Measurements from ENCODE around the gene ACSL3. TPM values are rescaled to one million over a fixed set of nuclear protein-coding genes. Genes with fewer than 3 reads are reported as not detected.
"Not testable (repeated sequence)": the region's sequence is repeated elsewhere in the genome, so short reads cannot be mapped to it uniquely, and the experiment has no call there.

ACSL3 gene
- total RNA-seq, 2 donors from 2014 or later = 36.1 to 37.1 TPM

- DNase-seq (ENCODE audit: low spot score in 2 of 2); H3K36me3 Mint-ChIP-seq; ATAC-seq; H3K27ac Mint-ChIP-seq; H3K9me3 Mint-ChIP-seq: not testable (repeated sequence)
These were observed 7.9 kb downstream of the ACSL3 start for GRCh38 chr2:222868560-222869251.

- no peak for ATAC-seq
- DNase-seq (ENCODE audit: low spot score in 2 of 2) = no peak
- Mint-ChIP-seq H3K9me3 (no peaks in the 10 kb centered on the region), H3K36me3 (no peaks in the 10 kb centered on the region), H3K27ac (no peak overlapping the region)
These were observed 8.4 kb downstream of the ACSL3 start for GRCh38 chr2:222869252-222869560.

- Mint-ChIP-seq H3K9me3 (no peaks in the 10 kb centered on the region), H3K36me3 (no peaks in the 10 kb centered on the region), H3K27ac (no peak overlapping the region)
- ATAC-seq (peak in 1 of 2 donors; percentile 20), DNase-seq (ENCODE audit: low spot score in 2 of 2) (no peak)
These were observed 10.5 kb downstream of the ACSL3 start for GRCh38 chr2:222871291-222871690.

GRCh38 chr2:222872551-222872950, 11.7 kb downstream of the ACSL3 start:
- ATAC-seq (no peak), DNase-seq (ENCODE audit: low spot score in 2 of 2) (no peak)
- H3K36me3 Mint-ChIP-seq = no peaks in the 10 kb centered on the region
- no peaks in the 10 kb centered on the region for H3K9me3 Mint-ChIP-seq
- H3K27ac Mint-ChIP-seq = no peak overlapping the region

- DNase-seq (ENCODE audit: low spot score in 2 of 2) (no peak), ATAC-seq (no peak)
- Mint-ChIP-seq H3K36me3 (no peaks in the 10 kb centered on the region), H3K27ac (no peak overlapping the region), H3K9me3 (no peaks in the 10 kb centered on the region)
These were observed 14.6 kb downstream of the ACSL3 start for GRCh38 chr2:222875482-222875881.

GRCh38 chr2:222876947-222877346, 16.1 kb downstream of the ACSL3 start:
- ATAC-seq (no peak), DNase-seq (ENCODE audit: low spot score in 2 of 2) (no peak)
- Mint-ChIP-seq H3K36me3 (no peaks in the 10 kb centered on the region), H3K27ac (no peak overlapping the region), H3K9me3 (no peaks in the 10 kb centered on the region)

GRCh38 chr2:222877556-222878300, 16.9 kb downstream of the ACSL3 start:
- no peaks in the 10 kb centered on the region for H3K36me3 Mint-ChIP-seq
- H3K9me3 Mint-ChIP-seq = no peaks in the 10 kb centered on the region
- DNase-seq (ENCODE audit: low spot score in 2 of 2) (no peak), ATAC-seq (no peak)
- no peak overlapping the region for H3K27ac Mint-ChIP-seq

GRCh38 chr2:222878301-222878876, 17.6 kb downstream of the ACSL3 start:
- Mint-ChIP-seq H3K9me3 (no peaks in the 10 kb centered on the region), H3K36me3 (no peaks in the 10 kb centered on the region), H3K27ac (no peak overlapping the region)
- no peak for ATAC-seq
- no peak for DNase-seq (ENCODE audit: low spot score in 2 of 2)

- Mint-ChIP-seq H3K36me3 (no peaks in the 10 kb centered on the region), H3K27ac (no peak overlapping the region), H3K9me3 (no peaks in the 10 kb centered on the region)
- DNase-seq (ENCODE audit: low spot score in 2 of 2) (no peak), ATAC-seq (no peak)
These were observed 18.2 kb downstream of the ACSL3 start for GRCh38 chr2:222878877-222879603.

- Mint-ChIP-seq H3K9me3 (no peaks in the 10 kb centered on the region), H3K36me3 (no peaks in the 10 kb centered on the region)
These were observed 18.7 kb downstream of the ACSL3 start for GRCh38 chr2:222879604-222879933.

GRCh38 chr2:222882484-222882928, 21.7 kb downstream of the ACSL3 start:
- DNase-seq (ENCODE audit: low spot score in 2 of 2) (no peak), ATAC-seq (no peak)
- H3K9me3 Mint-ChIP-seq = no peaks in the 10 kb centered on the region
- no peak overlapping the region for H3K27ac Mint-ChIP-seq
- no peaks in the 10 kb centered on the region for H3K36me3 Mint-ChIP-seq

More at GRCh38 chr2:222879604-222879933, 18.7 kb downstream of the ACSL3 start:
- no peak for DNase-seq (ENCODE audit: low spot score in 2 of 2)
- H3K27ac Mint-ChIP-seq = no peak overlapping the region
- no peak for ATAC-seq

- H3K9me3 Mint-ChIP-seq = no peaks in the 10 kb centered on the region
These were observed 22.6 kb downstream of the ACSL3 start for GRCh38 chr2:222883420-222883819.

GRCh38 chr2:222884114-222884771, 23.4 kb downstream of the ACSL3 start:
- Mint-ChIP-seq H3K36me3 (no peaks in the 10 kb centered on the region), H3K27ac (peak overlapping the region in 1 of 2 donors; percentile 50), H3K9me3 (no peaks in the 10 kb centered on the region)
- DNase-seq (ENCODE audit: low spot score in 2 of 2) (no peak), ATAC-seq (no peak)

More at GRCh38 chr2:222883420-222883819, 22.6 kb downstream of the ACSL3 start:
- Mint-ChIP-seq H3K27ac (no peak overlapping the region), H3K36me3 (no peaks in the 10 kb centered on the region)
- DNase-seq (ENCODE audit: low spot score in 2 of 2) = no peak
- ATAC-seq = no peak

GRCh38 chr2:222884805-222885424, 24.1 kb downstream of the ACSL3 start:
- no peak for DNase-seq (ENCODE audit: low spot score in 2 of 2)
- Mint-ChIP-seq H3K36me3 (no peaks in the 10 kb centered on the region), H3K27ac (peak overlapping the region in 1 of 2 donors; percentile 50), H3K9me3 (no peaks in the 10 kb centered on the region)
- no peak for ATAC-seq

GRCh38 chr2:222887124-222887523, 26.3 kb downstream of the ACSL3 start:
- DNase-seq (ENCODE audit: low spot score in 2 of 2) (no peak), ATAC-seq (peak; percentile 34 to 63)
- Mint-ChIP-seq H3K9me3 (no peaks in the 10 kb centered on the region), H3K27ac (no peak overlapping the region), H3K36me3 (no peaks in the 10 kb centered on the region)

GRCh38 chr2:222888716-222889115, 27.9 kb downstream of the ACSL3 start:
- H3K36me3 Mint-ChIP-seq = no peaks in the 10 kb centered on the region
- no peaks in the 10 kb centered on the region for H3K9me3 Mint-ChIP-seq
- no peak for DNase-seq (ENCODE audit: low spot score in 2 of 2)
- no peak overlapping the region for H3K27ac Mint-ChIP-seq
- no peak for ATAC-seq

Data from activated naive CD4-positive, alpha-beta T cell treated with anti-CD3 and anti-CD28 coated beads, Interleukin-2, amount 50 U/mL, for 72 hours (primary cell).